ENCODE data around the gene UGT1A10.

UGT1A10 gene

DNA sequence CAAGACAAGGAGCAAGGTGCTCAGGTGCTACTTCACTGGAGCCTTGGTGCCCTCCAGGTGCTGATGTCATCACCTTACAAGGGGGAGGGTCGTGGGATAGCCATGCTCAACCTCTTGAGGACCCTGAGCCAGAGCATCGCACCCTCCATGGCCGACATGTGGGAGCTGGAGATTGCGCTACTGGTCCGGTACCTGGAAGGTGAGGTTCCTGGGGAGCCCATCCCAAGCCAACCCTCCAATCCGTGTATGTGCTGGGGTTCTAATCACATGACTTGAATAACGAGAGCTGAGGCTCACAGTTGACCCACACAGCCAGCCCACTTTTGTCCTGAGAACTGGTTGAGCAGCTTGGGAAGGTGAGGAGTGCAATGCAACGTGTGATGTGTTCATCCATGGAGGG lies 167.7 kb downstream of the UGT1A10 start:
- DNase-seq (ENCODE audit: low read depth in 2 of 2): no peak

DNA sequence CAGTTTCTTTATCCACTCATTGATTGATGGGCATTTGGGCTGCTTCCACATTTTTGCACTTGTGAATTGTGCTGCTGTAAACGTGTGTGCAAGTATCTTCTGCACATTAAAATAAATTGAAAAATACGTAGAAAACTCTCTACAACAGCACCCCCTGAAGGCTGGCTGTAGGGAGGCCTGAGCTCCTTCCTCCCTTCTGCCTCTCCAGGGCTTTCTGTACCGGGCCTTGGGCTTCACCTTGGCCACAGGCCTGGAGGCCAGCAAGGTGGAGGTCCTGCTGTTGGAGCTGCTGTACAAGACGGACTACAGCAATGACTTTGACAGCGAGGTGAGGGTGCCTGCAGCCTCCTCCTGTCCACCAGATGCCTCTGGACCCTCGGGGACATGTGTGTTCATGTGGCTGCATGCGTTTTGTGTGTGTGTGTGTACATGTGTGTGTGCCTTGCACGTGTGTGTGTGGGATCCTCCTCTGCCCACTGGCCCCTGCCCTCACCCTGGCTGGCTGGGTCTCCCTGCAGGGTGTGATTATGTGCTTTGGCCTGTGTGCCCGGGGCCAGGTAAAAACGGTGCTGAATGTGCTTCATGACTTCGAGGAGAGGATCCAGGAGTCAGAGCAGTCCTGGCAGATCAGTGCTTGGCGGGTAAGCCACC lies 171.1 kb downstream of the UGT1A10 start:
- DNase-seq (ENCODE audit: low read depth in 2 of 2): no peak

DNA sequence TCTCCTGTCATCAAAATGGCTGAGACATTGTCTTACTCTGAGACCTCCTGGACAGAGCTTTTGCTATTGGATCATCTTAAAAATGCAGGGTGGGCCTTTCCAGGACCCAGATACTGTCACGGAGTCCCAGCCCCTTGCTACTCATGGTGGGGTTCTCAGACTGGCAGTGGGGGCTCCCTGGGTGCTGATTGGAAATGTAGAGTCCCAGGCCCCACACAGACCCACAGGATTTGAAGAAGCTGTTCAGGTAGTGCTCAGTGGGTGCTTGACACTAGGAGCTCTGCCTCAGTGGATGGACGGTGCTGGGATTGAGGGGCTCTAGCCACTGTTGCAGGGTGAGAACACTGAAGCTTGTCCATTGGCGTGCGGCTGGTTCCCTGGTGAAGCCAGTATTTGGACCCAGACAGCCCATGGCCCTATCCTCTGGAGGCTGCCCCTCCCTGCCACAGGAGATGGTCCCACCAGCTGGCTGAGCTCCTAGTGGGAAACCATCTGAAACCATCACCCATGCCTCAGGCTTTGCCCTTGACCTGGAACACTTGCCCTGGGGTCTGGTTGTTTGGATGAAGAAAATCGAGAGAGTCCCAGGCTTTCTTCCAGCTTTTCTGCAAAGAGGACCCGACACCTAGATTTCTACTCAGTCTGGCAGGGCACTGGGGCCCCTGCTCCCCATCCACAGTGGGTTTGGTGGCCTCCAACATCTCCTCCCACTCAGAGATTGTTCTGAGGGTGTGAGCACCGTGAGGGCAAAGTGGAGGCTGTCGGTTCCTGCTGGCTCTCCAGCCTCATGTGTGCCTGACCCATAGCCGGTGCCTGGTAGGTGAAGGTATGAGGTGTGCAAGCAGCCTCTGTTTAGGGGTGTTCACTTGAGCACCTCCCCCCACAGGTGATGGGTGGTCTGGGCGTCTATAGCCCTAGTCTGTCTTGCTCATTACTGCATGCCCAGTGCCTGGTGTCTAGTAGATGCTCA lies 172.0 kb downstream of the UGT1A10 start:
- no peak for DNase-seq (ENCODE audit: low read depth in 2 of 2)

DNA sequence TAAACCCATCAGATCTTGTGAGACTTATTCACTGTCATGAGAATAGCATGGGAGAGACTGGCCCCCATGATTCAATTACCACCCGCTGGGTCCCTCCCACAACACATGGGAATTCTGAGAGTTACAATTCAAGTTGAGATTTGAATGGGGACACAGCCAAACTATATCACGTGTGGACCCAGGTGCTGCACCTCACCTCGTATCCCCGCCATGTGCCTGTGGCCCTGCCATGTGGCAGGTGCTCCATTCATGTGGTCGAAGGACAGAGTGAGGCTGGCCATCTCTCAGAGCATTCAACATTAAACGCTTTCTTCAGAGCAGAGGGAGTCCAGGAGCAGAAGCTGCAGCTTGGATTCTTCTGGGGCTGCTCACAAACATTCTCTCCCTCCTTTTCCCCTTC lies 174.1 kb downstream of the UGT1A10 start:
- no peak for DNase-seq (ENCODE audit: low read depth in 2 of 2)

GRCh38 chr2:233811087-233811486 lies 174.8 kb downstream of the UGT1A10 start:
- no peak for DNase-seq (ENCODE audit: low read depth in 2 of 2)

- DNase-seq (ENCODE audit: low read depth in 2 of 2): no peak
Observed at GRCh38 chr2:233811732-233812131, 175.5 kb downstream of the UGT1A10 start.

DNA sequence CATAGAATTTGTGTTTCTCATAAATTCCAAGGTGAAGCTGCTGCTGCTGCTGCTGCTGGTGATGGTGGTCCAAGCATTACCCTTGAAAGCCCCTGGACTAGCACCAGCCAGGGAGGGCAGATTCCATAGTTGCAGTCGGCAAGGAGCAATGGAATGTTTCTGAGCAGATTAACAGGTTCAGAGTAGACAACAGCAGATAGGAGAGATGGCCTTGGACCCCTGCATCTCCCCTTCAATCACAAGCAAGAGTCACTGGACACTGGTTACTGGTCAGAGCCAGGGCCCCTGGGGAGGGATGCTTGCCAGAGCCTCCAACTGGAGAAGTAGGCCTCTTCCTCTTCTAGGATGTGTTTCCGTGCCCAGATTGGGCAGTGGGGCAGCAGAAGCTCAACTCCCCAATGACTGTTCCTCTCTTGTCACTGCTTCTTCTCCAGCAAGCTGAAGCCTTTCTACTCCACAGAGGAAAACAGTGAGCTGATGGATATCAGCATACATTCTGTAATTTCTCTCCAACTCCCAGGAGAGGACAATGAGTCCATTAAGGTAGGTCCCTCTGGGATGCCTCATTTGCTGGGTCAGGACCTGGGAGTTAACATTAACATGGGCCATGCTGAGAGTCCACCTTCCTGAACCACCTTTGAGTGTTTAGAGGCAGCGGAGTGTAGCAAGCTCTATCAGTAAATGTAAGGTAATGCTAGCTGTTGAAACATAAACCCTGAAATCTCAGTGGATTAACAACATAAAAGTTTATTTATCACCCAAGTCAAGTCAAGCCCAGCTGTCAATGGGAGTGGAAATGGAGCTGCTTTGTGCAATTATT lies 177.2 kb downstream of the UGT1A10 start:
- DNase-seq (ENCODE audit: low read depth in 2 of 2): no peak

- no peak for DNase-seq (ENCODE audit: low read depth in 2 of 2)
Observed at GRCh38 chr2:233814056-233814835, 178.0 kb downstream of the UGT1A10 start.

- DNase-seq (ENCODE audit: low read depth in 2 of 2): no peak
Observed at GRCh38 chr2:233815861-233816260, 179.6 kb downstream of the UGT1A10 start.

DNA sequence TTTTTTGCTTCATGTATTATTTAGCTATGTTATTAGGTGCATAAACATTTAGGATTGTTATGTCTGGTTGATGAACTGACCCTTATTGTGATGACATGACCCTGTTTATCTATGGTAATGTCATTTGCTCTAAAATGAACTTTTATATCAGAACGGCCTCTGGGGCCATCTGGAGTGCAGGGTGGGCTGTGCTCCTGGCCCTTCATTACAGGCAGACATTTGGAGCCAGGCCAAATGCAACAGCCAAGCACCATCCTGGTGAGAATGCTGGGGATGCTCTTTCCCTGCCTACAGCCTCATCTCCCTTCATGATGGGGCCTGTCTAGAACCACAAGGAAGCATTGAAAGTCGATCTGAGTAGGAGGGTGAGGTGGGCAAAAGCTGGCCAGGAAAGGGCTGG lies 180.1 kb downstream of the UGT1A10 start:
- DNase-seq (ENCODE audit: low read depth in 2 of 2): no peak

DNA sequence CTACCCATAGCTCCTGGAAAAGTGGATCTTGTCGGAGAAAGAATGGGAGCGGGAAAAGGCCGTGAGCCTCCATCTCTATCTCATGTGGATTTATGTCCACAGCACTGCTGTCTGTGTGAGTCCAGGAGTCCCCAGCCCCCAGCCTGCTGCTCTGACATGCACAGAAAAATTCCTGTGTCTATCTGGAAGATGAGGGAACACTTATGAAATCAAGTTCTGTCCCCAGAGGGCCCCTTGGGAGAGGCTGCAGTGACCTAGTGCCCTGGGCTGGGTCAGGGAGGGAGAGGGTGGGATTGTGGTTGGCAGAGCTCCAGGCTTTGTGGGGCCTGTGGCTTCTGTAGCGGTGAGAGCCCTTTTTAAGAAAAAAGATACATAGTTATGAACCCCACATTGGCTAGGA lies 180.5 kb downstream of the UGT1A10 start:
- DNase-seq (ENCODE audit: low read depth in 2 of 2): no peak

DNA sequence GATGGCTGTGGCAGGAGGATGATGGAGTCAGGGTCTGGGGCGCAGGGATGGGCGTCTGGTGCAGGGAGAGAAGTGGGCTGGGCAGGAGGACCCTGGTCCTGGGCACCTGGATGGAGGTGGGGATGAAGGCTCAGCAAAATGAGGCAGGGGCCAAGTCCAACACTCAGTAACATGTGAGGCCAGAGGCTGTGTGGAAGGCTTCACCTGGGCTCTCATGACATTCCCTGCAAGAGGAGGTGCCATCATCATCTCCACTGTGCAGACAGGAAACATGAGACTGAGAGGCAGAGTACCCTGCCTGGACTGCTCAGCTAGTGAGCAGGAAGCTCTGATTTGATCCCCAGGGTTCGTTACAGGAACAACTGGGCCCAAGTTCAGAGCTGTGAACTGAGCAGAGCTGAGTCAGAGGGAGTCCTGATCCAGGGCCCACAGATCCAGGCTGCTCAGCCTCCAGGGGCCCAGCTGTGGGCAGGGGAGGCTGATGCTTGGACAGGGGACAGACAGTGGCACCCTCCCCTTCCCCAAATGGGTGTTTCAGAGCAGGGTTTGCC lies 181.2 kb downstream of the UGT1A10 start:
- DNase-seq (ENCODE audit: low read depth in 2 of 2): no peak

DNA sequence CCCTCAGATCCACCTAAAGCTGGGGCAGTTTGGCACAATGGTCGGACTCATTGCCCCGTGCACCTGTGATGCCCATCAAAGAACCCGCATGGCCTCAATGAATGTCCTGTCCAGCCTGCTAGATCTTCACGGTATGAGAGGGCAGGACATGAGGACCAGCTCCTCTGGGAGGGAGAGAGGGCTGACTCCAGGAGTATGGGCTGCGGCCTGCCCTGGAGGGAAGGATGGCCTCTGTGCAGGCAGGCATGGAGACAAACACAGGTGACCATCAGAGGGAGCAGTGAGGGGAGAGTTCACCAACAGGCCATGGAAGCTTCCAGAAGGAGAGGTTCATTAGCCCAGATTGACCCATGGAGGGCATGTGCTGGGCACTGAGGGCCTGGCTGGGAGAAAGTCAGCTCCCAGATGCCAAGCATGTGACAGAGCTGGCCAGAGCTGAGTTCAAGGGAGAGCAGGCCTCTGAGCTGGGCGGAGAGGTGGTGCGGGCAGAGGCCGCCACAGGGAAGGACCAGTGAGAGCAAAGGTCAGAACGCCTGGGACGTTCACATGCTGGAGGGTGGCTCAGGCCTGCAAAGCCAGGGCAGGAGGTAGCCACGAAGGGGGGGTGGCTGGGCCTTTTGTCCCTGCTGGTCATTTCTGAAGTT lies 181.9 kb downstream of the UGT1A10 start:
- no peak for DNase-seq (ENCODE audit: low read depth in 2 of 2)

DNA sequence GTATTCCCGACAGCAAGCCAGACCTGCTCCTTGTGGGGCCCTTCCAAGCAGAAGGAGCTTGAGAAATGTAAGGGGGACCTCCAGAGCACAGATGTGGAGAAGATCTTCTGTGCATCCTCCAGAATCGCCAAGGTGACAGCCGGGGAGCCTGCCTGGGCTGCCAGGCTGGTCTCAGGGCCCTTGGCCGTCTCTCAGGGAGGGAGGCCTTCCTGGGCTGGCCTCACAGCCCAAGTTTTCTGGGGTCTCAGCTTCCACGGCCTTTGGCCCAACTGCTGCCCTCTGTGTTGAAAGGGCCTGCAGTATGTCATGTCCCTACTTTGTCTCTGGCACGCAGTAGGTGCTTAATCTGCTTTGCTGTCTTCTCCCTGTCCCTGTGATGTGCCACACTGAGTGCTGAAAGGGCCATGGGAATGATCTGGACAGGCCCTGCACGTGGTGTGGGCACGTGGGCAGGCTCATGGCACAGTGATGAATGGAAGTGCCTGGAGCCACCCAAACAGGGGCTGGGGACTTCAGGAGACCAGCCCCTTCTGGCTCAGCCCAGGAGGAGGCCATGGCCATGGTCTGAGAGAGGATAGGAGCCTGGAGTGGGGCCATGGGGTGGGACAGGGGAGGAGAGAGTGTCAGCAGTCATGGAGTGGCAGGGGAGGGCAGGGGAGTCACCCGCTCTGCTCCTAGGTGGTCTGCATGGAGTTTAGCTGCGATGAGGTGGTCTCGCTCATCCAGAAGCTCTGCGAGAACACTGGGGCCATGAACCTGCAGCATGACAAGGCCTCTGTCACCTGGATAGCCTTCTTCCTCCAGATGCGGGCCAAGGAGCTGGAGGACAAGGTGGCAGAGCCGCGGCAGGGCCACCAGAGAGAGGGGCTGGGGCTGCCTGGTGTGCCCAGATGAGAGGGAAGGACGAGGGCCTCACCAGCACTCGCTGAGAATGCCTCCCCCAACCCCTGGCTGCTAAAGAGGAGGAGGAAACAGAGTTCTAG lies 182.7 kb downstream of the UGT1A10 start:
- no peak for DNase-seq (ENCODE audit: low read depth in 2 of 2)

DNA sequence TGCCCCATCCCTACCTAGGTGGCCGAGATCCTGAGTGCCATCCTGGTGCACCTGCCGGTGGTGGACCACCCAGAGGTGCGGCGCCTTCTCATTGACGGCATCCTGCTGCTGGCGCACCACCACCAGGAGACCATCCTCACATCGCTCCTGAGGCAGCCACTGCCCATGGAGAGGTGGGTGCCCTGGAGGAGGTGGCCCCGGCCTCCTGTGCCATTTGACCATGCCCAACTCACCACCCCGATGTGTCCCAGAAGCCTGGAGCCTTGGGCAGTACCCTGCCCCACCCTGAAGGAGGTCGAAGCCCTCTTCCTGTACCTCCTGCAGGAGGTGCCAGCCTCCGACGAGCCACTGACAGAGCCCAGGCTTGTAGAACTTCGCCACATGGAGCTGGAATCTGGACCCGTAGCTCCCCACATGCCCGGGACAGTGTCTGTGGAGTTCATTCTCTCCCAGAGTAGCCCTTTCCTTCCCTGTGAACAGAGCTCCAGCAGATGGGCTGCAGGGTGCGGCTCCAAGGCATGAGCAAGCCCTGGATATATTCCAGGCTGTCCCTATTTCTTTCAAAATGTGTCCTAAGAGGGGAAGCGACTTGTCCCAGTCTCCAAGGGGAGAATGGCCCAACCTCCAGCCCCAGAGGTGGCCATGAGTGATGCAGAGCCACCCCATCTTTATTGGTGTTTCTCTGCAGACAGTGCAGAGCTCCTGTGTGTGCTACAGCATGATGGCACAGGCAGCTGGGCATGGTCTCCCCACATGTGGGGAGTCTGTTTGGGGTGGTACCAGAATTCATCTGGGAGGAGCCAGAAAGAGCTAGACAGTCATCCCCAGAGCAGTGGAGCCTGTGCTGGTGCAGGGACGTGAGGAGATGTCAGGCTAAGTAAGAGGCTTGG lies 183.9 kb downstream of the UGT1A10 start:
- no peak for DNase-seq (ENCODE audit: low read depth in 2 of 2)

- no peak for DNase-seq (ENCODE audit: low read depth in 2 of 2)
Observed at GRCh38 chr2:233820774-233821105, 184.5 kb downstream of the UGT1A10 start.

DNA sequence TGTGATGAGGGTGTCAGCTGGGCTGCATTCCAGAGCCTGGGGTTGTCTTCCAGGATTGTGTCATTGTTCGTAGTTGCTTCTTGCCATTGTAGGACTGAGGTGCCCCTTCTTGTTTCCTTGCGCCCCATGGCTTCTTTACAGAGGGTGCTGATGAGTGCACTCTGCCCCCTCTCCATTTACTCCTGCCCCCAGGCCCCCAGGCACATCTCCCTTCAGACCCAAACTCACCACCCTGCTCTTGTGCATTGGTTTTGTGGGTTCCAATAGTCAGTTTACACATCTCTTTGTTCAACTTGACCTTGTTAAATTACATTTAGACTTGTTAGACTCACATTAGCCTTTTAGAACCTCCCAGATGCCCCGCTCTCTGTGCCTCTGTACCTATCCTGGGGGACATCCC lies 184.9 kb downstream of the UGT1A10 start:
- DNase-seq (ENCODE audit: low read depth in 2 of 2): no peak

GRCh38 chr2:233821709-233822100 lies 185.5 kb downstream of the UGT1A10 start:
- no peak for DNase-seq (ENCODE audit: low read depth in 2 of 2)

All from stimulated activated CD4-positive, alpha-beta T cell treated with anti-CD3 and anti-CD28 coated beads, Interleukin-12 subunit alpha, Interleukin-12 subunit beta, amount 100 ng/mL, for 24 hours (primary cell).